SH-SY5Y (cell line): ENCODE data around the gene GAB1.

Source experiments
- GATA2 ChIP-seq: IDR thresholded peaks from 2 replicates; pipeline ENCODE4 v1.6.1; 2011; ENCODE audit warnings: mild to moderate bottlenecking, low read depth, low read length
- GATA3 ChIP-seq: IDR thresholded peaks from 2 replicates; pipeline ENCODE4 v1.6.1; 2011; ENCODE audit warnings: low read depth, mild to moderate bottlenecking, low read length, moderate library complexity

GRCh38 chr4:143407474-143407873 is 70.8 kb downstream of the GAB1 start:
- TF ChIP-seq GATA2 (no peak), GATA3 (no peak)
